Liver (tissue), 9 donors: ENCODE results near the gene PEX5L. TPM values are rescaled to one million over a fixed set of nuclear protein-coding genes. Genes with fewer than 3 reads are reported as not detected.

ENCODE experiments used
- DNase-seq: peaks from one replicate; pipeline ENCODE4 v3.0.0-alpha.2; 2017; ENCODE audit warnings: low spot score
- H3K27ac ChIP-seq, 2 donors: one replicate each; pipeline ENCODE4 v1.7.0; 2013; ENCODE audit warnings: inconsistent platforms in 2 of 2, low read length in 2 of 2, control low read depth in 1 of 2, low read depth in 1 of 2, mild to moderate bottlenecking in 1 of 2
- H3K27me3 ChIP-seq, 4 donors: one replicate each; pipeline versions ENCODE4 v1.6.1 to v1.7.0; 2013; ENCODE audit warnings: low read length in 3 of 4, inconsistent platforms in 1 of 4, mild to moderate bottlenecking in 1 of 4, moderate library complexity in 1 of 4; ENCODE audit not compliant: control insufficient read depth in 4 of 4, insufficient read depth in 4 of 4
- H3K36me3 ChIP-seq, 4 donors: one replicate each; pipeline versions ENCODE4 v1.6.1 to v1.7.0; 2013; ENCODE audit warnings: low read length in 3 of 4, mild to moderate bottlenecking in 3 of 4, low read depth in 1 of 4, moderate library complexity in 1 of 4; ENCODE audit not compliant: control insufficient read depth in 4 of 4, insufficient read depth in 3 of 4
- H3K4me1 ChIP-seq, 4 donors: one replicate each; pipeline versions ENCODE4 v1.6.1 to v1.7.0; 2013; ENCODE audit warnings: low read length in 3 of 4, mild to moderate bottlenecking in 3 of 4, moderate library complexity in 1 of 4; ENCODE audit not compliant: control insufficient read depth in 4 of 4, insufficient read depth in 4 of 4
- H3K4me3 ChIP-seq, 3 donors: one replicate each; pipeline versions ENCODE4 v1.6.1 to v1.7.0; 2013; ENCODE audit warnings: low read length in 3 of 3, control low read depth in 1 of 3, low read depth in 1 of 3, mild to moderate bottlenecking in 1 of 3
- H3K9ac ChIP-seq, 2 donors: one replicate each; pipeline ENCODE4 v1.7.0; 2013; ENCODE audit warnings: low read length in 2 of 2, mild to moderate bottlenecking in 2 of 2, moderate library complexity in 2 of 2, control low read depth in 1 of 2, low read depth in 1 of 2
- H3K9me3 ChIP-seq, 4 donors: one replicate each; pipeline versions ENCODE4 v1.6.1 to v1.7.0; 2013; ENCODE audit warnings: low read length in 3 of 4; ENCODE audit not compliant: control insufficient read depth in 4 of 4
- ATF3 ChIP-seq: IDR thresholded peaks from 2 replicates; pipeline ENCODE4 v1.6.1; 2016; ENCODE audit warnings: antibody characterized with exemption
- CTCF ChIP-seq: fragments of 150-350 bp; IDR thresholded peaks from 2 replicates; pipeline ENCODE4 v1.5.1; 2017; ENCODE audit warnings: improper control_type of control experiment, low read depth, low read length; ENCODE audit not compliant: missing input control
- EGR1 ChIP-seq, 2 donors: IDR thresholded peaks; 2 replicates each; pipeline ENCODE4 v1.6.1; 2016 to 2018; ENCODE audit warnings: antibody characterized with exemption in 2 of 2, low read depth in 2 of 2
- FOXA1 ChIP-seq: IDR thresholded peaks from 2 replicates; pipeline ENCODE4 v1.6.1; 2016; ENCODE audit warnings: antibody characterized with exemption
- FOXA2 ChIP-seq: IDR thresholded peaks from 2 replicates; pipeline ENCODE4 v1.6.1; 2016; ENCODE audit warnings: antibody characterized with exemption
- GABPA ChIP-seq, 2 donors: IDR thresholded peaks in 1 of 2; conservative IDR thresholded peaks in 1 of 2; 2 replicates each; pipeline ENCODE4 v1.6.1; 2016; ENCODE audit warnings: antibody characterized with exemption in 2 of 2, mild to moderate bottlenecking in 1 of 2, moderate library complexity in 1 of 2
- HNF4A ChIP-seq, 2 donors: conservative IDR thresholded peaks; 2 replicates each; pipeline ENCODE4 v1.6.1; 2016; ENCODE audit warnings: antibody characterized with exemption in 2 of 2, mild to moderate bottlenecking in 2 of 2
- HNF4G ChIP-seq: IDR thresholded peaks from 2 replicates; pipeline ENCODE4 v1.6.1; 2016; ENCODE audit warnings: antibody characterized with exemption
- JUND ChIP-seq, 2 donors: IDR thresholded peaks; 2 replicates each; pipeline ENCODE4 v1.6.1; 2016; ENCODE audit warnings: antibody characterized with exemption in 2 of 2
- MAX ChIP-seq: IDR thresholded peaks from 2 replicates; pipeline ENCODE4 v1.6.1; 2016; ENCODE audit warnings: antibody characterized with exemption
- NR2F2 ChIP-seq: IDR thresholded peaks from 2 replicates; pipeline ENCODE4 v1.6.1; 2016; ENCODE audit warnings: antibody characterized with exemption
- RAD21 ChIP-seq, 2 donors: IDR thresholded peaks; 2 replicates each; pipeline ENCODE4 v1.6.1; 2016; ENCODE audit warnings: antibody characterized with exemption in 2 of 2, mild to moderate bottlenecking in 2 of 2
- REST ChIP-seq: IDR thresholded peaks from 2 replicates; pipeline ENCODE4 v1.6.1; 2016; ENCODE audit warnings: antibody characterized with exemption, mild to moderate bottlenecking
- RXRA ChIP-seq, 2 donors: IDR thresholded peaks; 2 replicates each; pipeline ENCODE4 v1.6.1; 2017 to 2018; ENCODE audit warnings: antibody characterized with exemption in 2 of 2, mild to moderate bottlenecking in 1 of 2
- SP1 ChIP-seq: IDR thresholded peaks from 2 replicates; pipeline ENCODE4 v1.6.1; 2018; ENCODE audit warnings: antibody characterized with exemption, mild to moderate bottlenecking
- TAF1 ChIP-seq: conservative IDR thresholded peaks from 2 replicates; pipeline ENCODE4 v1.6.1; 2016; ENCODE audit warnings: antibody characterized with exemption, mild to moderate bottlenecking
- YY1 ChIP-seq: IDR thresholded peaks from 2 replicates; pipeline ENCODE4 v1.6.1; 2016; ENCODE audit warnings: antibody characterized with exemption, mild to moderate bottlenecking
- ZBTB33 ChIP-seq: IDR thresholded peaks from 2 replicates; pipeline ENCODE4 v1.6.1; 2016; ENCODE audit warnings: antibody characterized with exemption
- WGBS: extraction: QIAGEN DNeasy Blood & Tissue Kit; methylation state at CpG from one replicate; pipeline ENCODE4 v1.1.7; 2013; 5-methylcytosine and 5-hydroxymethylcytosine counted together
- polyA plus RNA-seq, 2 donors: library from polyadenylated mRNA; stranded (reverse) in 1 of 2; unstranded in 1 of 2; fragments of 200-250 nt in 1 of 2; fragments of >200 nt in 1 of 2; fragmentation: Nextera tagmentation in 1 of 2; extraction: Ambion mirVana in 1 of 2; gene quantifications; one replicate each; pipeline versions ENCODE4 v1.2.1 to v1.2.3, GENCODE V29; 2013 to 2015
- total RNA-seq, 2 donors: library from RNA; depleted of rRNA; stranded (reverse); fragments of >200 nt; gene quantifications; one replicate each; pipeline ENCODE4 v1.2.3, GENCODE V29; 2014
- donor health status: healthy.
- donor health status: healthy.
- donor health status: healthy.
- donor health status: healthy.
- donor health status: healthy.

PEX5L gene
- total and polyA plus RNA-seq, 4 donors = 0.03 TPM; not detected in 3

- H3K9ac ChIP-seq = no peak overlapping the region
- no peaks in the 10 kb centered on the region for H3K36me3 ChIP-seq
- H3K27ac ChIP-seq = no peak overlapping the region
- no peak for DNase-seq
- H3K4me3 ChIP-seq = no peak overlapping the region
- H3K27me3 ChIP-seq = peaks cover 0 to 2% (median under 1%) of the 10 kb centered on the region in 4 donors
- no peaks in the 10 kb centered on the region for H3K9me3 ChIP-seq
- H3K4me1 ChIP-seq = no peaks in the 10 kb centered on the region
- 47% methylated on average over 4 of the region's 4 CpGs for WGBS
- TF ChIP-seq FOXA1 (no peak), CTCF (no peak), REST (no peak), RXRA (IDR thresholded peaks at IDR 0.05) (no peak), GABPA (IDR thresholded peaks at IDR 0.05 in 1 of 2, conservative IDR thresholded peaks at IDR 0.05 in 1 of 2) (no peak), FOXA2 (no peak), SP1 (no peak), MAX (no peak), HNF4A (conservative IDR thresholded peaks at IDR 0.05) (no peak), JUND (IDR thresholded peaks at IDR 0.05) (no peak), ZBTB33 (no peak), EGR1 (IDR thresholded peaks at IDR 0.05; ENCODE audit: low read depth in 2 of 2) (no peak), TAF1 (no peak), NR2F2 (no peak), ATF3 (no peak), HNF4G (no peak), YY1 (no peak), RAD21 (IDR thresholded peaks at IDR 0.05) (no peak)
These were observed 149.3 kb downstream of the PEX5L start for GRCh38 chr3:179887295-179887943.
